GM19099 (cell line): ENCODE measurements around the gene ITIH1.

ENCODE experiments used
- POLR2A ChIP-seq: IDR thresholded peaks from 3 replicates; pipeline ENCODE4 v1.6.1; 2011; ENCODE audit warnings: low read depth; ENCODE audit not compliant: insufficient read length; ENCODE audit errors: extremely low read depth

The ITIH1 gene

GRCh38 chr3:52777127-52777958, at the start of gene ITIH1:
ITIH1 (plus strand) TSS chr3:52777599; CDS start chr3:52777616, 17 bp downstream.
- TF ChIP-seq POLR2A, result no peak

- no peak for TF ChIP-seq POLR2A
Observed at GRCh38 chr3:52730681-52731080, 46.7 kb upstream of the ITIH1 start.

GRCh38 chr3:52731590-52731989, 45.8 kb upstream of the ITIH1 start:
- no peak for TF ChIP-seq POLR2A

- TF ChIP-seq POLR2A, result no peak
Observed at GRCh38 chr3:52733256-52733891, 44.0 kb upstream of the ITIH1 start.

GRCh38 chr3:52739730-52740129, 37.7 kb upstream of the ITIH1 start:
- no peak for TF ChIP-seq POLR2A

- TF ChIP-seq POLR2A, result no peak
Observed at GRCh38 chr3:52742418-52743041, 34.9 kb upstream of the ITIH1 start.

GRCh38 chr3:52743152-52743551, 34.2 kb upstream of the ITIH1 start:
- TF ChIP-seq POLR2A, result no peak

- no peak for TF ChIP-seq POLR2A
Observed at GRCh38 chr3:52743721-52744120, 33.7 kb upstream of the ITIH1 start.

- TF ChIP-seq POLR2A, result no peak
Observed at GRCh38 chr3:52752045-52752660, 25.2 kb upstream of the ITIH1 start.

- no peak for TF ChIP-seq POLR2A
Observed at GRCh38 chr3:52754373-52754772, 23.0 kb upstream of the ITIH1 start.

- no peak for TF ChIP-seq POLR2A
Observed at GRCh38 chr3:52756141-52756540, 21.3 kb upstream of the ITIH1 start.

- no peak for TF ChIP-seq POLR2A
Observed at GRCh38 chr3:52763466-52763865, 13.9 kb upstream of the ITIH1 start.

GRCh38 chr3:52769786-52770455, 7.5 kb upstream of the ITIH1 start:
- TF ChIP-seq POLR2A, result no peak

GRCh38 chr3:52770496-52771333, 6.7 kb upstream of the ITIH1 start, which contains the start of gene NEK4:
NEK4 (minus strand) TSS chr3:52770940; CDS start chr3:52770746, 194 bp downstream.
- peak; percentile 98 for TF ChIP-seq POLR2A
